B cell (primary cell): Measurements from ENCODE around the gene ZMYND10. TPM values are rescaled to one million over a fixed set of nuclear protein-coding genes. Genes with fewer than 3 reads are reported as not detected.

ENCODE experiments used
- ATAC-seq: fragments of 200-7000 bp; cut with Tn5 transposase; one replicate; pipeline ENCODE4 v1.10.0; 2021; ENCODE audit warnings: low read depth, mild to moderate bottlenecking, moderate number of reproducible peaks, moderate library complexity
- CTCF ChIA-PET: fragments of 350-600 bp; sonication (Branson Sonifier 250); formaldehyde crosslinking; loops from one replicate; lab custom pipeline; 2021; ENCODE audit warnings: antibody characterized with exemption, inconsistent platforms; lab: Charles Lee
- POLR2A ChIA-PET: fragments of 350-600 bp; sonication (Branson Sonifier 250); formaldehyde crosslinking; loops from one replicate; lab custom pipeline; 2021; ENCODE audit warnings: antibody characterized with exemption; lab: Charles Lee
- DNase-seq: peaks from one replicate; pipeline ENCODE4 v3.0.0; 2013
- H2AFZ ChIP-seq: 2 replicates; pipeline ENCODE4 v1.6.1; 2012; ENCODE audit warnings: mild to moderate bottlenecking, low read depth, low read length; ENCODE audit not compliant: insufficient read depth, poor library complexity, severe bottlenecking
- H3K27ac ChIP-seq, 2 donors: 1 replicate in 1 of 2; 2 replicates in 1 of 2; pipeline ENCODE4 v1.5.1; 2012 to 2013; ENCODE audit warnings: low read length in 2 of 2, mild to moderate bottlenecking in 2 of 2, moderate library complexity in 1 of 2
- H3K27me3 ChIP-seq, 4 experiments: fragments of 200-600 bp in 1 of 4; sonication (generic) in 1 of 4; replicated peaks in 1 of 4; 1 replicate in 2 of 4; 2 replicates in 2 of 4; pipeline versions ENCODE4 v1.6.1 to v1.7.0; 2013 to 2016; ENCODE audit warnings: low read length in 3 of 4, mild to moderate bottlenecking in 2 of 4, mixed read lengths in 1 of 4, moderate library complexity in 1 of 4; ENCODE audit not compliant: insufficient read depth in 4 of 4, control insufficient read depth in 3 of 4; ENCODE audit errors: control extremely low read depth in 1 of 4
- H3K36me3 ChIP-seq, 2 experiments: replicated peaks in 1 of 2; 1 replicate in 1 of 2; 2 replicates in 1 of 2; pipeline versions ENCODE4 v1.6.1 to v1.7.1; 2013; ENCODE audit warnings: low read length in 1 of 2; ENCODE audit not compliant: insufficient read depth in 2 of 2, control insufficient read depth in 1 of 2; ENCODE audit errors: control extremely low read depth in 1 of 2, extremely low read depth in 1 of 2
- H3K4me1 ChIP-seq, 2 donors: fragments of 200-600 bp in 1 of 2; sonication (generic) in 1 of 2; 1 replicate in 1 of 2; 2 replicates in 1 of 2; pipeline versions ENCODE4 v1.5.1 to v1.6.1; 2013 to 2017; ENCODE audit warnings: low read length in 2 of 2; ENCODE audit not compliant: control insufficient read depth in 2 of 2, insufficient read depth in 2 of 2
- H3K4me2 ChIP-seq: replicated peaks from 2 replicates; pipeline ENCODE3; 2012; ENCODE audit warnings: mild to moderate bottlenecking, low read depth, low read length; ENCODE audit not compliant: poor library complexity, severe bottlenecking
- H3K4me3 ChIP-seq, 5 experiments: fragments of 200-600 bp in 1 of 5; sonication (generic) in 1 of 5; 1 replicate in 3 of 5; 2 replicates in 2 of 5; pipeline versions ENCODE4 v1.5.1 to v1.7.0; 2011 to 2016; ENCODE audit warnings: low read length in 4 of 5, mild to moderate bottlenecking in 4 of 5, low read depth in 2 of 5, control low read depth in 1 of 5, moderate library complexity in 1 of 5; ENCODE audit not compliant: insufficient read depth in 1 of 5; ENCODE audit errors: control extremely low read depth in 1 of 5, extremely low read depth in 1 of 5
- H3K79me2 ChIP-seq: fragments of 200-600 bp; sonication (generic); one replicate; pipeline ENCODE4 v1.6.0; 2016; ENCODE audit warnings: low read length; ENCODE audit not compliant: control insufficient read depth, insufficient read depth
- H3K9ac ChIP-seq: fragments of 200-600 bp; sonication (generic); 2 replicates; pipeline ENCODE4 v1.6.1; 2017; ENCODE audit warnings: mild to moderate bottlenecking, low read length, moderate library complexity
- H3K9me3 ChIP-seq, 3 donors: one replicate each; pipeline versions ENCODE4 v1.6.1 to v1.7.1; 2013; ENCODE audit warnings: low read length in 2 of 3; ENCODE audit not compliant: control insufficient read depth in 2 of 3, insufficient read depth in 1 of 3; ENCODE audit errors: control extremely low read depth in 1 of 3
- H4K20me1 ChIP-seq: 2 replicates; pipeline ENCODE4 v1.6.0; 2012; ENCODE audit warnings: mild to moderate bottlenecking, low read length; ENCODE audit not compliant: insufficient read depth, control insufficient read depth, poor library complexity, severe bottlenecking
- H3K27ac Mint-ChIP-seq: one replicate; pipeline ENCODE4 v1.8.0; 2021; ENCODE audit warnings: mixed read lengths
- H3K27me3 Mint-ChIP-seq: one replicate; pipeline ENCODE4 v1.8.0; 2021; ENCODE audit warnings: mixed read lengths
- H3K4me1 Mint-ChIP-seq: one replicate; pipeline ENCODE4 v1.8.0; 2021; ENCODE audit warnings: mixed read lengths
- H3K4me3 Mint-ChIP-seq: one replicate; pipeline ENCODE4 v1.8.0; 2021; ENCODE audit warnings: mixed read lengths
- H3K9me3 Mint-ChIP-seq: one replicate; pipeline ENCODE4 v1.8.0; 2022; ENCODE audit warnings: mixed read lengths; ENCODE audit not compliant: insufficient read depth
- EZH2 ChIP-seq: IDR thresholded peaks from 2 replicates; pipeline ENCODE4 v1.6.1; 2012; ENCODE audit warnings: borderline replicate concordance, low read depth, mild to moderate bottlenecking, moderate library complexity, low read length; ENCODE audit not compliant: insufficient read depth, poor library complexity, severe bottlenecking
- WGBS: methylation state at CpG from one replicate; pipeline ENCODE4 v1.1.5; 2013; ENCODE audit warnings: missing lambda C conversion rate; ENCODE audit not compliant: insufficient coverage; 5-methylcytosine and 5-hydroxymethylcytosine counted together
- intact Hi-C: fragments of 100-400 bp; cut with micrococcal nuclease; formaldehyde crosslinking; loops from one replicate; pipeline ENCODE4 v1.10.0; 2022
- polyA plus RNA-seq: library from polyadenylated mRNA; depleted of rRNA; stranded (reverse); fragments of >200 nt; gene quantifications from 2 replicates; pipeline ENCODE4 v1.2.3, GENCODE V29; 2012
- total RNA-seq, 2 donors: library from RNA; stranded (reverse); fragments of 120-200 nt in 1 of 2; gene quantifications; 1 replicate in 1 of 2; 2 replicates in 1 of 2; pipeline versions ENCODE4 v1.2.3 to v1.2.4, GENCODE V29; 2013 to 2022
- TF ChIP-seq, protein P1 (sequence below): fragments of 200-600 bp; IDR thresholded peaks from one replicate; pipeline ENCODE4 v1.8.0; 2022; ENCODE audit warnings: antibody characterized with exemption, mild to moderate bottlenecking

ZMYND10 gene
- total and polyA plus RNA-seq, 2 donors (not counting 1 experiment from before 2014, with no cell fraction given) = 1.8 to 2.4 TPM

DNA sequence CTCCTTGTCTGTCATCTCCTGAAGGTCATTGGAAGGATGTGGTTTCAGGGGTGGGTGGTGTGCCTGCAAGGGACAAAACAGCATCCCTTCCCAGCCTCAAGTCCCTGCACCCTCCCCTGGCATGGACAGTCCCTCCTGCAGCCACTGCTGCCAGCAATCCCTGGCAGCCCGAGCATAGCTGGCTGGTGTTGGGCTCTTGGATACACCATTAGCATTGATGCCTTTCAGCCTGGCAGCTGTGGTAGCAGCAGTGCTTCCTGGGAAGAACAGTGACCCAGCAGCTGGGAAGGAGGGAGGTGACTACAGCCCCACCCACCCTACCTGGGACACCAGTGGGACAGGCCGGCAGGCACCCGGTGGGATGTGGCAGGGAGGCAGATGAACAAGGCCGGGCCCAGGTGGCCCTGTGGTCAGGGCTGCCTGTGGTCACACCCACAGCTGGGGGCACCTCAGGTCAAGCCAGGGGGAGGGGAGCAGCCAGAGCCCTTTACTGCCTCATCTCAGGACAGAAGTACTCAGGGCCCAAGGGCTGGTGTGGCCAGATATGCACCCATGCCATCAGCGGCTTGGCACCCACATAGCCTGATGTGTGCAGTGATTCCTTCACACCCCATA lies 46.7 kb upstream of the ZMYND10 start:
- no peak overlapping the region for H3K27ac Mint-ChIP-seq
- no peaks in the 10 kb centered on the region for H3K27me3 Mint-ChIP-seq
- Histone ChIP-seq H3K4me3 (no peak overlapping the region), H3K9ac (no peak overlapping the region), H3K27ac (no peak overlapping the region), H3K36me3 (no peaks in the 10 kb centered on the region), H3K4me2 (no peak overlapping the region), H2AFZ (no peak overlapping the region), H3K27me3 (no peaks in the 10 kb centered on the region), H4K20me1 (no peaks in the 10 kb centered on the region), H3K4me1 (no peaks in the 10 kb centered on the region), H3K9me3 (no peaks in the 10 kb centered on the region), H3K79me2 (no peaks in the 10 kb centered on the region)
- POLR2A ChIA-PET = no interaction called here
- TF ChIP-seq, protein P1, sequence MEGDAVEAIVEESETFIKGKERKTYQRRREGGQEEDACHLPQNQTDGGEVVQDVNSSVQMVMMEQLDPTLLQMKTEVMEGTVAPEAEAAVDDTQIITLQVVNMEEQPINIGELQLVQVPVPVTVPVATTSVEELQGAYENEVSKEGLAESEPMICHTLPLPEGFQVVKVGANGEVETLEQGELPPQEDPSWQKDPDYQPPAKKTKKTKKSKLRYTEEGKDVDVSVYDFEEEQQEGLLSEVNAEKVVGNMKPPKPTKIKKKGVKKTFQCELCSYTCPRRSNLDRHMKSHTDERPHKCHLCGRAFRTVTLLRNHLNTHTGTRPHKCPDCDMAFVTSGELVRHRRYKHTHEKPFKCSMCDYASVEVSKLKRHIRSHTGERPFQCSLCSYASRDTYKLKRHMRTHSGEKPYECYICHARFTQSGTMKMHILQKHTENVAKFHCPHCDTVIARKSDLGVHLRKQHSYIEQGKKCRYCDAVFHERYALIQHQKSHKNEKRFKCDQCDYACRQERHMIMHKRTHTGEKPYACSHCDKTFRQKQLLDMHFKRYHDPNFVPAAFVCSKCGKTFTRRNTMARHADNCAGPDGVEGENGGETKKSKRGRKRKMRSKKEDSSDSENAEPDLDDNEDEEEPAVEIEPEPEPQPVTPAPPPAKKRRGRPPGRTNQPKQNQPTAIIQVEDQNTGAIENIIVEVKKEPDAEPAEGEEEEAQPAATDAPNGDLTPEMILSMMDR = no peak
- TF ChIP-seq EZH2 = no peak
- H3K9me3 Mint-ChIP-seq = no peaks in the 10 kb centered on the region
- no peak overlapping the region for H3K4me3 Mint-ChIP-seq
- intact Hi-C loops = no loop called here
- WGBS = 43% methylated on average over 2 of the region's 5 CpGs
- ATAC-seq (no peak), DNase-seq (no peak)
- H3K4me1 Mint-ChIP-seq = no peaks in the 10 kb centered on the region
- CTCF ChIA-PET = interaction anchor here (1.1 kb wide), 1 partner anchor 32 kb away, joined by 3 read pairs; no protein-coding TSS in a partner anchor

DNA sequence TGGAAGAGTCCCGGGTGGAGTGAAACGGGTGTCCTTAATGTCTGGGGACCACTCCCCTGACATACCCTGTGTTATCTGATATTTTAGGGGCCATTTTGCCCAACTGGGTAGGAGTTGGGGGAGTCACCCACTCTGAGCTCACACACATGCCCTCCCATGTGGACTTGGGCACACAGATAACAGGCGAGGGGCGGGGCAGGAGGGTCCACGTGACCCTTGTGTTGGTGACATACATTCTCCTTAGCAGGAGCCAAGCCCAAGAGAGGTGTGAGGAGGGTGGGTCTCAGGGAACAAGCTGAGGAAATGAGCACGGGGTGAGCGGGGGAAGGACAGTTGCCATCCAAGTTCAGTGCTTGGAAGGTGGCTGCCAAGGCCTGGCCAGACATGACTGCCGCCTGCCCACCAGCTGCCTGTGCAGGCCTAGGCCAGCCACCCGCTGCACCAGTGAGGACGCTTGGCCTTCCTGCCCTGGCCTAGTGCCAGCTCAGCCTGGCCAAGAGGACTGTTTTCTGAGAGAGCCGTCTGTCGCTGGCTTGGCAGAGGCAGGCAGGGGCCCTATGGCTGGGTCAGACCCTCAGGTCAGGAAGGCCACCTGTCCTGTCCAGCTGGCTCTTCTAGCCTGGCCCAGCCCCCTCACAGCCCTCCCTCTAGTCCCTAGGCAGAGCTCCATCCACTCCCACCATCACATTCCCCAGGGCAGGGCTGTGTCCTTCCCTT lies 45.1 kb upstream of the ZMYND10 start:
- no peak overlapping the region for H3K27ac Mint-ChIP-seq
- Histone ChIP-seq H3K4me2 (no peak overlapping the region), H3K27me3 (no peaks in the 10 kb centered on the region), H3K27ac (no peak overlapping the region), H3K9ac (no peak overlapping the region), H2AFZ (no peak overlapping the region), H3K36me3 (no peaks in the 10 kb centered on the region), H3K79me2 (no peaks in the 10 kb centered on the region), H3K4me1 (no peaks in the 10 kb centered on the region), H3K4me3 (no peak overlapping the region), H4K20me1 (no peaks in the 10 kb centered on the region), H3K9me3 (no peaks in the 10 kb centered on the region)
- intact Hi-C loops = no loop called here
- POLR2A ChIA-PET = no interaction called here
- DNase-seq (no peak), ATAC-seq (no peak)
- H3K27me3 Mint-ChIP-seq = peaks cover 3% of the 10 kb centered on the region
- H3K4me1 Mint-ChIP-seq = no peaks in the 10 kb centered on the region
- WGBS = 89% methylated on average over 9 of the region's 12 CpGs
- TF ChIP-seq EZH2 = no peak
- TF ChIP-seq, protein P1 = no peak
- no peak overlapping the region for H3K4me3 Mint-ChIP-seq
- CTCF ChIA-PET = no interaction called here
- H3K9me3 Mint-ChIP-seq = no peaks in the 10 kb centered on the region
